Epithelial cell of esophagus (primary cell): ENCODE data around the gene SEMA4D.
"Not testable (repeated sequence)": the region's sequence is repeated elsewhere in the genome, so short reads cannot be mapped to it uniquely, and the experiment has no call there.

Experiments
- DNase-seq: peaks from one replicate; pipeline ENCODE4 v3.0.0; 2010; ENCODE audit warnings: low read depth
- H3K4me3 ChIP-seq: 2 replicates; pipeline ENCODE4 v1.5.1; 2011; ENCODE audit warnings: mild to moderate bottlenecking, low read length, control low read depth
- CTCF ChIP-seq: IDR thresholded peaks from 2 replicates; pipeline ENCODE4 v1.5.1; 2011; ENCODE audit warnings: low read depth, mild to moderate bottlenecking, low read length, control low read depth, inconsistent platforms; ENCODE audit not compliant: insufficient read depth; ENCODE audit errors: missing control alignments

Gene SEMA4D

GRCh38 chr9:89351584-89352300, 146.2 kb downstream of the SEMA4D start:
- no peak overlapping the region for H3K4me3 ChIP-seq
- no peak for TF ChIP-seq CTCF

GRCh38 chr9:89350988-89351557, 146.8 kb downstream of the SEMA4D start:
- no peak overlapping the region for H3K4me3 ChIP-seq
- no peak for TF ChIP-seq CTCF
- no peak for DNase-seq

More at GRCh38 chr9:89351584-89352300, 146.2 kb downstream of the SEMA4D start:
- no peak for DNase-seq

- no peak for TF ChIP-seq CTCF
- DNase-seq, result no peak
- no peak overlapping the region for H3K4me3 ChIP-seq
These were observed 148.3 kb downstream of the SEMA4D start for GRCh38 chr9:89349607-89350006.

GRCh38 chr9:89347651-89348050, 150.3 kb downstream of the SEMA4D start:
- no peak for DNase-seq
- H3K4me3 ChIP-seq, result no peak overlapping the region
- no peak for TF ChIP-seq CTCF

- TF ChIP-seq CTCF, result no peak
- H3K4me3 ChIP-seq, result no peak overlapping the region
- no peak for DNase-seq
These were observed 151.2 kb downstream of the SEMA4D start for GRCh38 chr9:89346696-89347095.

- DNase-seq, result no peak
- no peak for TF ChIP-seq CTCF
- no peak overlapping the region for H3K4me3 ChIP-seq
These were observed 152.4 kb downstream of the SEMA4D start for GRCh38 chr9:89345476-89345875.

GRCh38 chr9:89343812-89344211, 154.1 kb downstream of the SEMA4D start:
- H3K4me3 ChIP-seq, DNase-seq: not testable (repeated sequence)
